Hepatic stellate cell (primary cell): ENCODE results near the gene CD160.
"Not testable (repeated sequence)": the region's sequence is repeated elsewhere in the genome, so short reads cannot be mapped to it uniquely, and the experiment has no call there.

Experiments
- DNase-seq: peaks from one replicate; pipeline ENCODE4 v3.0.0; 2011; ENCODE audit warnings: low spot score

The CD160 gene

DNA sequence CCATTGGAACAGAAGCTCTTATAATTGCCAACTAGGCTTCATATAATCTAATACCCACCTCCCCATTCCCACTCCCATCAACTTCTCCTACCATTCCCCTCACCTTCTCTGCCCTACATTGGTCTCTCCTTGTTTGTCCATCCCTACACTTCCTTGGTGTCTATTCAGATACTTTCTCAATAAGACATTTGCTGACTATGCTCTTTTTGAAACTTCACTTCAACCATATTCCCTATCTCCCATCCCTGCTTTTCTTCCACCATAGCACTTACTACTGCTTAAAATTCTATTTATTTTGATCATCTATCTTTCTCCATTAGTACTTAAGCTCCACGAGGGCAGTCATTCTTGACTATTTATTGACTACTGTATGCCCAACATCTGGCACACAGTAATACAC is 40.4 kb downstream of the CD160 start:
- no peak for DNase-seq

DNA sequence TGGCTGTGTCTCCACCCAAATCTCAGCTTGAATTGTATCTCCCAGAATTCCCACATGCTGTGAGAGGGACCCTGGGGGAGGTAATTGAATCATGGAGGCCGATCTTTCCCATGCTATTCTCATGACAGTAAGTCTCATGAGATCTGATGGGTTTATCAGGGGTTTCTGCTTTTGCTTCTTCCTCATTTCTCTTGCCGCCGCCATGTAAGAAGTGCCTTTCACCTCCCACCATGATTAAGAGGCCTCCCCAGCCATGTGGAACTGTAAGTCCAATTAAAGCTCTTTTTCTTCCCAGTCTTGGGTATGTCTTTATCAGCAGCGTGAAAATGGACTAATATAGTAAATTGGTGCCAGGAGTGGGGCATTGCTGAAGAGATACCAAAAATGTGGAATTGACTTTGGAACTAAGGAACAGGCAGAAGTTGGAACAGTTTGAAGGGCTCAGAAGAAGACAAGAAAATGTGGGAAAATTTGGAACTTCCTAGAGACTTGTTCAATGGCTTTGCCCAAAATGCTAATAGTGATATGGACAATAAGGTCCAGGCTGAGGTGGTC is 41.2 kb downstream of the CD160 start:
- not testable (repeated sequence) for DNase-seq

DNA sequence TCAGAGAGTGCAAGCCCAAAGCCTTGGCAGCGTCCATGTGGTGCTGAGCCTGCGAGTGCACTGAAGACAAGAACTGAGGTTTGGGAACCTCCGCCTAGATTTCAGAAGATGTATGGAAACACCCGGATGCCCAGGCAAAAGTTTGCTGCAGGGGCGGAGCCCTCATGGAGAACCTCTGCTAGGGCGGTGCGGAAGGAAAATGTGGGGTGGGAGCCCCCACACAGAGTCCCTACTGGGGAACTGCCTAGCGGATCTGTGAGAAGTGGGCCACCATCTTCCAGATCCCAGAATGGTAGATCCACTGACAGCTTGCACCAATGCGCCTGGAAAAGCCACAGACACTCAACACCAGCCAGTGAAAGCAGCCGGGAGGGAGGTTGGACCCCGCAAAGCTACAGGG is 42.2 kb downstream of the CD160 start:
- DNase-seq, result not testable (repeated sequence)

DNA sequence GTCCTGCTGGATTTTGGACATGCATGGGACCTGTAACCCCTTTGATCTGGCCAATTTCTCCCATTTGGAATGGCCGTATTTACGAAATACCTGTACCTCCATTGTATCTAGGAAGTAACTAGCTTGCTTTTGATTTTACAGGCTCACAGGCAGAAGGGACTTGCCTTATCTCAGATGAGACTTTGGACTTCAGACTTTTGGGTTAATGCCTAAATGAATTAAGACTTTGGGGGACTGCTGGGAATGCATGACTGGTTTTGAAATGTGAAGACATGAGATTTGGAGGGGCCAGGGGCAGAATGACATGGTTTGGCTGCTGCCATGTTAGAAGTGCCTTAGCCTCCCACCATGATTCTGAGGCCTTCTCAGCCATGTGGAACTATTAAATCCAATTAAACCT is 42.7 kb downstream of the CD160 start:
- not testable (repeated sequence) for DNase-seq

DNA sequence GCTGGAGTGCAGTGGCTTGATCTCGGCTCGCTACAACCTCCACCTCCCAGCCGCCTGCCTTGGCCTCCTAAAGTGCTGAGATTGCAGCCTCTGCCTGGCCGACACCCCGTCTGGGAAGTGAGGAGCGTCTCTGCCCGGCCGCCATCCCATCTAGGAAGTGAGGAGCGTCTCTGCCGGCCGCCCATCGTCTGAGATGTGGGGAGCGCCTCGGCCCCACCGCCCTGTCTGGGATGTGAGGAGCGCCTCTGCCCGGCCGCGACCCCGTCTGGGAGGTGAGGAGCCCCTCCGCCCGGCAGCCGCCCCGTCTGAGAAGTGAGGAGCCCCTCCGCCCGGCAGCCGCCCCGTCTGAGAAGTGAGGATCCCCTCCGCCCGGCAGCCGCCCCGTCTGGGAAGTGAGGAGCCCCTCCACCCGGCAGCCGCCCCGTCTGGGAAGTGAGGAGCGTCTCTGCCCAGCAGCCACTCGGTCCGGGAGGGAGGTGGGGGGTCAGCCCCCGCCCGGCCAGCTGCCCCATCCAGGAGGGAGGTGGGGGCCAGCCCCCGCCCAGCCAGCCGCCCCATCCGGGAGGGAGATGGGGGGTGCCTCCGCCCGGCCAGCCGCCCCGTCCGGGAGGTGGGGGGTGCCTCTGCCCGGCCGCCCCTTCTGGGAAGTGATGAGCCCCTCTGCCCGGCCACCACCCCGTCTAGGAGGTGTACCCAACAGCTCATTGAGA is 45.1 kb downstream of the CD160 start:
- DNase-seq, result not testable (repeated sequence)

DNA sequence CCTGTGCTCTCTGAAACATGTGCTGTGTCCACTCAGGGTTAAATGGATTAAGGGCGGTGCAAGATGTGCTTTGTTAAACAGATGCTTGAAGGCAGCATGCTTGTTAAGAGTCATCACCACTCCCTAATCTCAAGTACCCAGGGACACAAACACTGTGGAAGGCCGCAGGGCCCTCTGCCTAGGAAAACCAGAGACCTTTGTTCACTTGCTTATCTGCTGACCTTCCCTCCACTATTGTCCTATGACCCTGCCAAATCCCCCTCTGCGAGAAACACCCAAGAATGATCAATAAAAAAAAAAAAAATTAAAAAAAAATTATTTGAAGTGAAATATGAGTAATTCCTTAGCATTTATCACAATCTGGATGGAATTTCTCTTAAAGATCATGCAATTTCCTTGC is 45.8 kb downstream of the CD160 start:
- not testable (repeated sequence) for DNase-seq

DNA sequence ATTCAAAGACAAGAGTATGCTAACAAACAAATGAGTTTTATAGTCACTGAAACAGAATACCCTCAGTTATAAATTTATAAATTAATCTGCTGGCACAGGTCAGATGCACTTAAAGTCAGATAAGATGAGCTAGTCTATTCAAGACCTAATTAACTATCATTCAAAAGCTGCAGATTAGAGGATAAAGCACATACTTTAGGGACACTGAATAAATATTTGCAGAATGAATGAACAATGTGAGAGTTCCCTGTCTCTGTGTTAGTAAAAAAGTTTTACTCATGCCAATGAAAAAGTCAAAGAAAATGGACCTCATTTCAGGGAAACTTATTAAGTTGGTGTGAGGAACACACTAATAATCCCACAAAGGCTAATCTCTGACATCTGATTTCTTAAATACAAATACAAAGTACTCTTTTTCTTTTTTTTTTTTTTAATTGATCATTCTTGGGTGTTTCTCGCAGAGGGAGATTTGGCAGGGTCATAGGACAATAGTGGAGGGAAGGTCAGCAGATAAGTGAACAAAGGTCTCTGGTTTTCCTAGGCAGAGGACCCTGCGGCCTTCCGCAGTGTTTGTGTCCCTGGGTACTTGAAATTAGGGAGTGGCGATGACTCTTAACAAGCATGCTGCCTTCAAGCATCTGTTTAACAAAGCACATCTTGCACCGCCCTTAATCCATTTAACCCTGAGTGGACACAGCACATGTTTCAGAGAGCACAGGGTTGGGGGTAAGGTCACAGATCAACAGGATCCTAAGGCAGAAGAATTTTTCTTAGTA is 46.5 kb downstream of the CD160 start:
- DNase-seq, result not testable (repeated sequence)

DNA sequence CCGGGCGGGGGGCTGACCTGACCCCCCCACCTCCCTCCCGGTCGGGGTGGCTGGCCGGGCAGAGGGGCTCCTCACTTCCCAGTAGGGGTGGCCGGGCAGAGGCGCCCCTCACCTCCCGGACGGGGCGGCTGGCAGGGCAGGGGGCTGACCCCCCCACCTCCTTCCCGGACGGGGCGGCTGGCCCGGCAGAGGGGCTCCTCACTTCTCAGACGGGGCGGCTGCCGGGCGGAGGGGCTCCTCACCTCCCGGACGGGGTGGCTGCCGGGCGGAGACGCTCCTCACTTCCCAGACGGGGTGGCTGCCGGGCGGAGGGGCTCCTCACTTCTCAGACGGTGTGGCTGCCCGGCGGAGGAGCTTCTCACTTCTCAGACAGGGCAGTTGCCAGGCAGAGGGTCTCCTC is 47.6 kb downstream of the CD160 start:
- not testable (repeated sequence) for DNase-seq

DNA sequence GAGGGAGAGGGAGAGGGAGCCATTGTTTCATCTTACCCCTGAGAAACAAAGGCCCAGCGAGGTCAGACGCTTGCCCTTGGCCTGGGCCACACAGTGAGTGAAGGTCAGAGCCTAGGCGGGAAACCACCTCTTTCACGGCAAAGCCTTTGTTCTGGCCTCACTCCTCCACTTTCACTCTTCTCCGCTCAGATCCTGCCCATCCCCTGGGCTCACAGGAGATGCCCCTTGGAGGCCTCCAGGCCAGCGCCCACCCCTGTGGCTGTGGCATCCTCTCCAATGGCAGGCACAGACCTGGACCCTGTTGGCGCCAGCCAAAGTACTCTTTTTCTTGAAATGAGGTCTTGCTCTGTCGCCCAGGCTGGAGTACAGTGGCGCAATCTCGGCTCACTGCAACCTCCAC is 48.7 kb downstream of the CD160 start:
- not testable (repeated sequence) for DNase-seq

DNA sequence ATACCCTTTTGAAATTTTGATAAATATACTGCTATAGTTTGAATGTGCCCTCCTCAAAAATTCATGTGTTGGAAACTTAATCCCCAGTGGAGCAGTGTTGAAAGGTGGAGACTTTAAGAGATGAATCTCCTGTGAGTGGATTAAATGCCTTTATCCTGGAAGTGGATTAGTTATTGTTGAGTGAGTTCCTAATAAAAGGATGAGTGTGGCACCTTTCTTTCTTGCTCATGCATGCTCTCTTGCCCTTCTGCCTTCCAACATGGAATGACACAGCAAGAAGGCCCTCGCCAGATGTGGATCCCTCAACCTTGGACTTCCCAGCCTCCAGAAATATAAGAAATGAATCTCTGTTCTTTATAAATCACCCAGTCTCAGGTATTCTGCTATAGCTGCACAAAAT is 51.8 kb downstream of the CD160 start:
- no peak for DNase-seq

DNA sequence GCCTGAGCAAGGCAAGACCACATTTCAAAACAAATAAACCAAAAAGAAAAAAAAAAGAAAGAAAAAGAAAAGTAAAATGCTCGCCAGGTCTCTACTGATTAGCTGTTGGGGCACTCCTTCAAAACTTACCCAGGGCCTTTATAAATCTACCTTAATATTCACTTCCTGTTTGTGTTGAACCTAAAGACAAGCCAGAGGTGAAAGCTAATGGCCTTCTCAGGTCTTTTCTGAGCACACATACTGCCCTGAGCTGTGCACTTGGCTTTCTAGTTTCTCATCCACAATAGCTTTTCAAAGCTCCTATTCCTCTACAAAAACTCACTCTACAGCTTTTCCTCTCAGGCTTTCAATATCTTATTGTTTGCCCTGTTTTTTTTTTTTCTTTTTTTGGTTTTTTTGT is 54.1 kb downstream of the CD160 start:
- DNase-seq, result no peak

DNA sequence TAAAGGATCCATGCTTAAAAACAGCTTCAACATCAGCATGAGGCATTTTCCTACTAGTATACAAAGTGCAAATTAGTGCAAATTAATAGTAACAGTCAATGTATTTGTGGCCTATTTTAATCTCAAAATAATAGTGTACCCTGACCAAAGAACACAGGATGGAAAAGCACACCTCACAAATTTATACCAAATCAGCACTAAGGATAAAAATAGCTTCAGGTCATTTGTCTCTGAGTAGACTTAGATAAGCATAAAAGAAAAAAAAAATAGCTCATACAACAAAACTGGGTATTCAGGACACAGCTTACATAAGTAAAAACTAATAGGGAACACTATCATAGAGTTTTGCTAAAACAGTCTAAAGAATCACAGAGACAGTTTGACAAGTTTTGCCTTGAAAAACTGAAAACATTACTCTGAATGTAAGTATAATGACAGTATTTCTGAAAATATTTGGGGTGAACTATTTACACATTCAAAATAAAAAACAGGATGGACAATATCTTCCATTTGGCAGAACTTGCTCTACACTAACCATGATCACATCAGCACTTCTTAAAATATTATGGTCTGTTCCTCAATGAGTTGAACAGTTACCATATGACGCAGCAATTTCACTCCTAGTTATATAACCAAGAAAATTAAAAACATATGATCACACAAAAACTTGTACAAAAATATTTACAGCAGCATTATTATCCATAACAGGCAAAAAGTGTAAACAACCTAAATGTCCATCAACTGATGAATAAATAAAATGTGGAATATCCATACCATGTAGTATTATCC is 58.3 kb downstream of the CD160 start:
- DNase-seq, result no peak

DNA sequence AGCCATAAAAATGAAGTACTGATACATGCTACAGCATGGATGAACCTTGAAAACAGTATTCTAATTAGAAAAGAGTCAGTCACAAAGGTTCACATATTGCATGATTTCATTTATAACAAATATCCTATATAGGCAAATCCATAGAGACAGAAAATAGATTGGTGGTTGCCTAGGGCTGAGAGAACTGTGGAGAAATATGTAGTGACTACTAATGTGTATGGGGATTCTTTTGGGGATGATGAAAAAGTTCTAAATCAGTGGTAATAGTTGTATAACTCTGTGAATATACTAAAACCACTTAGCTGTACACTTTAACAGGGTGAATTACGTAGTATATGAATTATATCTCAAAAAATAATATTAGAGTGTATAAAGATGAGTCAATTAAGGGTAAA is 58.8 kb downstream of the CD160 start:
- no peak for DNase-seq

DNA sequence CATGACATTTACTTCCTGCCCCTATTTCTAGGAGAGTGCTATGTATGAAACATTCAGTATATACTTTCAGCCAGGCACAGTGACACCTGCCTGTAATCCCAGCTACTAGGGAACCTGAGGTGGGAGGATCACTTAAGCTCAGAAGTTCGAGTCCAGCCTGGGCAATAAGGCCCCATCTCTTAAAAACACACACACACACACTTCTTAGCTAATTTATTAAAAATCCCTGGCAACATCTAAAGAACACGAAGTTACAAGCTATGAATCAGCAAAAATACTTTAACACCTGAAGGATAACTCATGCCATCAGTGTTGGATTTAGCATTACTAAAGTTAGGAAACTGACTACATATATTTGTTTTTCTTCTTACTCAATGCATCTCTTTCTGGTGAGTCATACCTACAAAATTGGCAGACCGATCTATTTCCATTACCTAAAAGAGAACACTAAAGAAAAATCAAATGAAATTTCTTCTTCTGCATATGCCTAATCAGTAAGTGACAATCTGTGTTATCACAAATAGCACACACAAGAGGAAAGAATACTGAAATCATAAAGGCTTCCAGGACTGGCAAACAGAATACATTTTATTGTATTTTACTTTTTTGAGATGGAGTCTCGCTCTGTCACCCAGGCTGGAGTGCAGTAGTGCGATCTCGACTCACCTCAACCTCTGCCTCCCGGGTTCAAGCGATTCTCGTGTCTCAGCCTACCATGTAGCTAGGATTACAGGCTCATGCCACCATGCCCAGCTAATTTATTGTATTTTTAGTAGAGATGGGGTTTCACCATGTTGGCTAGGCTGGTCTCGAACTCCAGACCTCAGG is 63.2 kb downstream of the CD160 start:
- peak; percentile 41 for DNase-seq

DNA sequence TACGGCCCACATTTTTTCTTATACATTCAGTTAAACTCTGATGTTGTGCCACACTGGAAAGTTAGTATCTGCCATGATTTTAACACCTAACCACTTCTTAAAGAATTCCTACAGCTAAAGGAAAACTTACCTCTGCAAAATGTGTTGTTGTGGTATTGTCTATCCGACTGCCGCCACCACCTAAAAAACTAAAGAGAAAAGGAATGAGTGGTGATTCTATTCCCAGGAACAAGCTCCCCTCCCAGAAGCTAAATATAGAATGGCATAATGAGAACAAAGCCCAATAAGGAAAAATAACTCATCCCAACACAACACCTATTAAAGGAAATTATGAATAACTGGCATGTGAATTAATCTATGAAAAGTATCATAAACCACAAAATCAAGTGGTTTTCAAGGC is 65.1 kb downstream of the CD160 start:
- no peak for DNase-seq

DNA sequence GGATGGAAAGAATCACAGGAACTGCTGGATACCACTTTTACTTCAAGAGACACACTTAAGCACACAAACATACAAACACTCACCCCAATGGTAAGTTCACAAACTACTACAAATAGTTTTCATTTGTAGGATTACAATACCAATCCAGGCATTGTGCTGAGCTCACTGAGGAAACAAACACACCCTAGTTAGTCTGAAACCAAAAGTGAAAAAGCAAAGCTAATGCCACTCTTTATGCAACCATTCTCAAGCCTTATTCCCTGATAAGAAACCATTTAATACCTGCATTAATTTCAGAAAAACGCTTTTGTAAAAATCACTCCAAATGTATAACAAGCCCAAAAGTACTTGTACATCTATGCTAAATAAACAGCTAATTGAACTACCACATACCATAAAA is 66.2 kb downstream of the CD160 start:
- no peak for DNase-seq

DNA sequence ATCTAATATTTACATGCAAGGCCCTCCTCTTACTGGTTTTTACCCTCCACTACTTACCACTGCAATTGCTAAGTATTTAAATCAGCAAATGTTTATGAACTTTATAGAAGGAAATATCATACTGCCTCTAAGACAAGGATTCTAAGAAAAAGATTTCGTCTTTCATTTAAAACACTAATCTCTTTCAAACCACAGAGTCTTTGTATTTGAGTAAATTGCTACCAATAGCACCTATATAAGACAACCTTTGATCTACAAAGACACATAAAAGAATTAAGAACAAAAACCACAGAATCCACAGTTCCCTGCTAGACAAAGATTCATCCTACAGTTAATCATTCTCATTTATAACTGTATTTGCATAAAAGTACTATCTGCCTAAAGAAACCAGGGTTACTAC is 67.0 kb downstream of the CD160 start:
- DNase-seq, result no peak

DNA sequence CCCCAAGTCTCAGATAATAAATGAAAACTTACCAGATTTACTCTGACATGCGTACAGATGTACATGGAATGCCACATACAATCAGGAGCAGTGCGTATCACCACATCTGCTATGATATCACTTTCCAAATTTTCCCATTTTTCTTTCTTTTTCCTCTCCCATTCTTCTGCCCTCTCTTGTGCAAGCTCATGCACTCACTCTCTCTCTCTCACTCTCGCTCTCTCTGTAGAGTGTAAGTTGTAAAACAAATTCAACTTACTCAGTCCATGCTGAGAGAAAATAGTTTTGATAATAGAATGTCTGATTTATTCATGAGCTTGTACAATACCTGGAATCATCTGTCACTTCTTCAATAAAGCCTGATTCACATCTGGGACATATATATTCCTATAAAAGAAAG is 69.3 kb downstream of the CD160 start:
- no peak for DNase-seq
